HG02970 (cell line): ENCODE measurements around the gene POMGNT2.
"Not testable (repeated sequence)": the region's sequence is repeated elsewhere in the genome, so short reads cannot be mapped to it uniquely, and the experiment has no call there.

ENCODE experiments used
- ATAC-seq: cut with Tn5 transposase; IDR thresholded peaks from one replicate; pipeline ENCODE4 v1.9.1; 2021; ENCODE audit warnings: mild to moderate bottlenecking, moderate library complexity, moderate number of reproducible peaks; ENCODE audit not compliant: unreplicated experiment, low FRiP score

POMGNT2 gene

DNA sequence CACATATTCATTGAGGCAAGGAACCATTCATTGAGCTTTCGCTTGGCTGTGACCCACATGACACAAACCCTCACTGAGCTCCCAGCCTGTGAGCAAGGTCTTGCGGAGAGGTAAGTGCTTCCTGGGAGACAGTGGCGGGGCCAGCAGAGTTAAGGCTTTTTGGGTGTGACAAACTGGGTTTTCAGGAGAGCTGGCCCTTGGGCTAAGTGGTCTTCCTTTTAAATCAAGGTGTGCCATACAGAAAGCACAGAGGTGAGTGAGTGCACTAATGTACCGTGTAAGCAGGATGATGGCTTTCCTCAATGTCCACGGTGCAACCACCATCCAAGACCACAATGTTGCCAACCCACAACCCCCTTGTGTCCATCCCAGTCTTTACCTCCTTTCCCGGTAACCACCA, 28.6 kb downstream of the POMGNT2 start:
- ATAC-seq: no peak

- ATAC-seq: no peak
These were observed 29.0 kb downstream of the POMGNT2 start for GRCh38 chr3:43076857-43077256.

DNA sequence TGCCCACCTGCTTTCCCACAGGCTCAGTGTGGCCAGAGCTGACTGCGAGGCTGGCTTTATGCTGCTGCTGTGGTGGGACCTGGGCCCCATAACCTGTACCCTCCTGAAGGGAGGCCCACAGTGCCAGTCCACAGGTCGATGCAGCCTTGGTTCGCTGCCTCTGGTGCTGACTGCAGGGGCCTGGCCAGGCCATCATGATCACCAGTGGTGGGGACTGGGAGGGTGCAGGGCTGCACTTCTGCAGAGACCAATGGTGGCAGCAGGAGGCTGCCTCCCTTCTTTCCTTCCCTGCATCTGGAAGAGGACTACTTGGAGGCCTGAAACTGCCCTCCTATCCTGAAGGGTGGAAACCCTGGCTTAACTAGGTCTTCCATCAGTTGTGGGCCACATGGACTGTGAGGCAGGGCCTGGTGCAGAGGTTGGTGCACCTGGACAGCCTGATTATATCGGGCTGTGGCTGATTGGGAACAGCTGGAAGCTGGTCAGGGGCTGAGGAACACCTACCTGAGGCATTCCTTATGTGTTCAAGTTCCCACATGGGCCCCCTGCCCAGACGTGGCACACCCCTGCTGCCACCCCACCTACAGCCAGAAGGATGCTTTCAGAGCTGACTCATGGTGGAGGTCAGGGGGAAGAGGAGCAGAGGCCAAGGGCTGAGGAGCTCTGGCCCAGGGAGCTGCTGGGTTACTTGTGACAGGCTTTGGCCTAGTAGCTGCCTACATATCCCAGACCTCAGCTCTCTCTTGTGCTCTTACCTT, 29.8 kb downstream of the POMGNT2 start:
- no peak for ATAC-seq

DNA sequence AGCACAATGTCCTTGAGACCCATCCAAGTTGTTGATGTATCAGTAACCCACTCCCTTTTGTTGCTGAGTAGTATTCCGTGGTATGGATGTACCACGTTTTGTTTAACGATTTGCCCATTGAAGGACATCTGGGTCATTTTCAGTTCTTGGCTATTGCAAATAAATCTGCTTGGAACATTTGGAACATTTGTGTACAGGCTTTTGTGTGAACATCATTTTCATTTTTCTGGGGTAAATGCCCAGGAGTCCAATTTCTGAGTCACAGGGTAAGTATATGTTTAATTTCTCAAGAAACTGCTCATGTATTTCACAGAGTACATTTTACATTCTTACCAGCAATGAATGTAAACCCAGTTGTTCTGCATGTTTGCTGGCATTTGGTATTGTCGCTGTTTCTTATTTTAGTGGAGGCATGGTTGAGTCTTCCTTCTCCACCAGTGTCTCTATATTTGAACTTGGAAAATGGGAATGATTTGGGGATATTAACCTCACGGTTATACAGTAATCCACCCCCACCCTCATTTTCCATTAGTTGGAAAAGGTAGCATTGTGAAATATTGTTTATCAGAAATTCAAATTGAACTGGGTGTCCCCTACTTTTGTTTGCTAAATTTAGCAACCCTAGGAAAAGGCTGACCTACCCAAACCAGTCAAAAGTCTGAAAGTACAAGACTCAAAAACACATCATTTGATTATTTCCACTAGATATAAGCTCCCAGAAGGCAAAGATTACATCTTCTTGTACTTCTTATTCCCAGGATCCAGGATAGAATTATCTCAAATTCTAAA, 30.8 kb downstream of the POMGNT2 start:
- no peak for ATAC-seq

- no peak for ATAC-seq
These were observed 31.4 kb downstream of the POMGNT2 start for GRCh38 chr3:43074482-43074881.

GRCh38 chr3:43073836-43074220, 32.1 kb downstream of the POMGNT2 start:
- no peak for ATAC-seq

GRCh38 chr3:43073116-43073835, 32.6 kb downstream of the POMGNT2 start:
- no peak for ATAC-seq

- ATAC-seq: no peak
These were observed 33.5 kb downstream of the POMGNT2 start for GRCh38 chr3:43072361-43072760.

- ATAC-seq: no peak
These were observed 34.5 kb downstream of the POMGNT2 start for GRCh38 chr3:43071313-43071893.

DNA sequence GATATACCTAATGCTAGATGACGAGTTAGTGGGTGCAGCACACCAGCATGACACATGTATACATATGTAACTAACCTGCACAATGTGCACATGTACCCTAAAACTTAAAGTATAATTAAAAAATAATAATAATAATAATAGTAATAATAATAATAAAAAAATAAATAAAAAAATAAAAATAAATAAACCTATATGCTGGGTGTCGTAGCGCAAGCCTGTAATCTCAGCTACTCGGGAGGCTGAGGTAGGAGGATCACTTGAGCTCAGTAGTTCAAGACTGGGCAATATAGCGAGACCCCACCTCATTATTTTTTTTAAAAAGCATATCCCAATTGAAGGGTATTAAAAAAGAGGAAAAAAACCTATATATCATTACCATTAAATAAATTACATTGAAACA, 35.2 kb downstream of the POMGNT2 start:
- not testable (repeated sequence) for ATAC-seq

GRCh38 chr3:43063114-43063513, 42.8 kb downstream of the POMGNT2 start:
- ATAC-seq: no peak

DNA sequence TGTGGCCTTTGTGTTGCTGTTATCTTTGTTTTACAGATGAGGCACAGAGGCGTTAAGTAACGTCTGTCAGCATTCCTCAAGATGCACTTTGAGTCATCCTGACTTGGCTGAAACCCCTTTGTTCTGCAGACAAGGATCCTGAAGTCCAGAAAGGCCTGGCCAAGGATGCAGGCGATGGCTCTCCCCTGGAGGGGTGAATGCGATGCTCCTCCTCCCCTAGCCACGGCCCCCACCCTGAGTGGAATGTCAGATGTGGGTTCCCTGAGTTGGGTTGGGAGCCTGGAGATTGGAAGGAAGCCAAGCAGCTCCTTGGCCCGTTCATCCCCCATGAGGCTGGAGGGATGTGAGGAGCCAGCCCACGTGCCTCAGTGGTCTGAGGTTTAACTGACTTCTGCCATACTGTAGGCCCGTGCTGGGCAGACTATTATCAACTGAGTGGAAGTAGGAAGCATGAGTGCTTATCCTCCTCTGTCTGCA, 43.3 kb downstream of the POMGNT2 start:
- ATAC-seq: no peak

- no peak for ATAC-seq
These were observed 43.8 kb downstream of the POMGNT2 start for GRCh38 chr3:43062040-43062563.

DNA sequence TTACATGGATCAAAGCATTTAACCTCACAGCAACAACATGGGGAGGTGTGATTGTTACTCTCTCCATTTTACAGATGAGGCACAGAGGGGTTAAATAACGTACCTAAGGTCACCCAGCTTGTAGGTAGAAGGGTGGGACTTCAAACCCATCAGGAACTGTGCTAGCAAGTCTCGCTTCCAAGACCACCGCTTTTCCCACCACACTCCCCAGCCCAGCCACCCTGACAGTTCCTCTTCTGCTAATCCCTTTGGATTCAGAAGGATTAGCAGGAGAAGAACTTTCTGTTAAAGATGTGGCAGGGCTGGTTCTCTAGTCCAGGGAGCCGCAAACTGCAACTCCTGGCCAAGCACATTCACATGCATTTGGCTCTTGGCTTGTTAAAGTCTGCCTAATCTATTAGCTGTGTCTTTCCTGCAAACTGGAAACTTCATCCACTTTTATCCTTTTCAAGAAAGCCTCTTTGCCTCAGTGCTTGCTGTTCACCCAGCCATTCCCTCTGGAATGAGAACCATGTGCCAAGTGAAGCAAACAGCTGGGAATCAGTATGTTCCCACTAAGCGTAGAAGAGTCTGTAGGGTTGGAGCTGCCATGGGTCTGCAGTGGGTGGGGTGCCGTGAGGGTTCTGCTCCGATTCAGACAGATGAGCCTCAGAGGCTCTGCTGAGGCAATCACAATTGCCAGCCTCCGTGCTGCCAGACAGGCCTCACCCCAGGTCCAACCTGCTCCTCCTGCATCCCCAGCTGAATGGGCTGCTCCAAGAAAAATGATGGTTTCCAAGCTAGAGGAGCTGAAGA, 44.6 kb downstream of the POMGNT2 start:
- no peak for ATAC-seq

DNA sequence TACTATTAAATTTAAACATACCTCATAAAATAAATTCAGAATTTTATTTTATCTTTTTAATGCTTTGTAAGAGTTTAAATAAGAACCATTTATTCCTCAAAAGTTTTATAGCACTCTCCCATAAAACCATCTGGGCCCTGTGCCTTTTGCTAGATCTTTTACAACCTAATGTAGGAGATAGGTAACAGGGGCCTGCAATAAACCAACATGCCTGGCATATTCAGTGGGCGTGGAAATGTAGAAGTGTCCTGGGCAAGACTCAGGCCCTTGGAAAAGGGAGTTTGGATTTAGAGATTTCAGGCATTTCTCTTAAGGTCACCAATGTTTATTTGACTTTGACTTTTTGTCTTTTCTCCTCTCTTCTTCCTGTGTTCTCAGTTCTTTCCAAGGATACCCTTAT, 46.4 kb downstream of the POMGNT2 start:
- ATAC-seq: no peak

GRCh38 chr3:43055806-43056770, 49.8 kb downstream of the POMGNT2 start:
- no peak for ATAC-seq

DNA sequence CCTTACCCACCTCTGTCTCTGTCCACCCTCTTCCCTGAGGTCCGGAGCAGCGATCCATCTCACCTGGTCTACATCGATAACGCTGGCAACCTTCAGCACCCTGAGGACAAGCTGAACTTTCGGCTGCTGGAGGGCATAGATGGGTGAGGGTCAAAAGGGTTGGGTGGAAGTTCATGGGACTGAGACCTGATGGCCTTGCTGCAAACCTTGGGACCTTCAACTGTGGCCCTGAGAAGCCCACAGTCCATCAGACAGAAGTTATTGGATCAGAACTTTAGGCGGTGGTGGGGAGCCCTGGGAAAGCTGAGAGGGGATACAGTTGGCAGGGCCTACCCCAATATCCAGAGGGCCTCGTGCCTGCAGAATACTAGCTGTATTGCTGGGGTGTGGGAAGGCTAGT, 50.5 kb downstream of the POMGNT2 start:
- no peak for ATAC-seq

DNA sequence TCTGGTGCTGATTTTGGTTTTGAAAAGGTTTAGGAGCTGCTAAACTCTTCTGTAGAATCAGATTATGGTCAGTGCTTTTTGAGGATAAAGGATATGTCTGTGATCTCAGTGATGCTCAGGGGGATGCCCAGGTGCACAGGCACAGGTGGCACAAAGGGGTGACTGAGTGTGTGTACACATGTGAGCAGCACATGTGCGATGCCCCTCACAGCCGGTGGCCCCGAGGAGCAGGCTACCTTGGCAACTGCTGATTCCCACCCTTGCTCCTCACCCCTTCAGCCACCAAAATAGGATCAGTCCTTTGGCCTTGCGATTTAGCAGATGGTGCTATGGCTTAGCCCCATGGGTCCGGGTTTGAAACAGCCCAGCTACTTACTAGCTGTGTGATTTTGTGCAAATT, 51.1 kb downstream of the POMGNT2 start:
- no peak for ATAC-seq

DNA sequence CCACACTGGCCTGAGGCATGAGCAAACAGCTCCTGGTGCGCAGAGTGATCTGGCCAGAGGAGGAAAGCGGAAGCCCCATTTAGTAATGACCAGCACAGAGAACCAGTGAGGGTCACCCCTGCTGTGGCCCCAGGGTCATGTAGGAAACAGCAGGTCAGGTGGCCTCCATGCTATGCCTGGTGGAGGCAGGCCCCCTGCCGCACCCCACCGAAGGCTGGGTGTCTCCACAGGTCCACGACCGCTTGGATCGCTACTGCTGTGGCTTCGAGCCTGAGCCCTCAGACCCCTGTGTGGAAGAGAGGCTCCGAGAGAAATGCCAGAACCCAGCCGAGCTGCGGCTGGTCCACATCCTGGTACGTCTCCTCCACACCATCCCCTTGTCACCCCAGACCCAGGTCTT, 52.6 kb downstream of the POMGNT2 start:
- no peak for ATAC-seq
